Measurements from ENCODE around the gene B3GAT1. TPM values are rescaled to one million over a fixed set of nuclear protein-coding genes. Genes with fewer than 3 reads are reported as not detected.

Gene B3GAT1
- total and polyA plus RNA-seq, 2 experiments from 2014 or later = 4.8 to 28.3 TPM

- TF ChIP-seq ZNF331 (CRISPR knock-in tag; IDR thresholded peaks at IDR 0.05; ENCODE audit: low read depth) (no peak), NANOG (IDR thresholded peaks at IDR 0.05; ENCODE audit: borderline replicate concordance) (no peak), JUNB (IDR thresholded peaks at IDR 0.05; ENCODE audit: unreplicated experiment) (no peak)
Observed at GRCh38 chr11:134342572-134343340, 69.3 kb downstream of the B3GAT1 start (continued).

DNA sequence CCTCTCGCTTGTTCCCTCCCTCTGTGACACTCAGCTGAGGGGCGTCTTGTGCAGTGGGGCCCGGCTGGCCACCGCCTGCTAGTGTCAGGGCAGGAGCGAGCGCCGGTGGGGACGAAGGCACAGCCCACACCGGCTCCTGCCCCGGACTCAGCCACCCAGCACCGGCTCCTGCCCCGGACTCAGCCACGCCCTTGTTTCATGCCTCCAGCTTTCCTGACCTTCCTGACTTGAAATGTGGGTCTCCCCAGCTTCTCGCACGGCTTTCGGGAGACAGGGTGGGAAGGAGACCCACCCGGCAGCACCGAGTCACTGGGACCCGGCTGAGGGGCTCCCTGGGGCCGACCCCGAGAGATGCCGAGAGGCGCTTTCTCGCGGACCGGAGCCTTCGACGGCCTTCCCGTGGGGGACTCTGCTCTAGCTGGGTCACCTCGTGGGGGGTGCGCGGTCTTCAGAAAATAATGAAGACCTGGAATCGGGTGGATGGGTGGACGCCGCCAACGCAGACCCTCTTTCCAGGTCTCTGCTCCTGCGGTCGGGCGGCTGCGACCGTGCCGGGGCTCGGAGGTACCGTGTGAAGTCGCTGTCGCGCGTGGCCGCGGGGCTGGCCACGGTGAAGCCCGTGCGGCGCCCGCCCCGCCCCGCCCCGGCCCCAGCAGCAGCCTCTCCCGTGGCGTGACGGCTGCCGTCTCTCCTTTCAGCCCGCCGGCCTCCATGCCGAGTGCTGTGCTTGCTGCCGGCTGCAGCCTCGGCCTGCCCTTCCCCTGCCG, 70.1 kb downstream of the B3GAT1 start:
- ATAC-seq (peak; percentile 57), DNase-seq (ENCODE audit: low spot score) (no peak)
- H3K36me3 Mint-ChIP-seq (ENCODE audit: low read depth) = no peaks in the 10 kb centered on the region
- no peaks in the 10 kb centered on the region for H3F3A ChIP-seq (replicated peaks; ENCODE audit: low read depth)
- H3K27ac ChIP-seq (ENCODE audit: low read depth) = no peak overlapping the region
- no peaks in the 10 kb centered on the region for H3K4me1 ChIP-seq (ENCODE audit: insufficient read depth)
- no peaks in the 10 kb centered on the region for H3K79me2 ChIP-seq (replicated peaks; ENCODE audit: insufficient read depth)
- H4K20me1 ChIP-seq (replicated peaks; ENCODE audit: insufficient read depth) = no peaks in the 10 kb centered on the region
- H3K4me2 ChIP-seq = no peak overlapping the region
- no peak overlapping the region for H3K4me3 Mint-ChIP-seq
- no peaks in the 10 kb centered on the region for H3K9me3 Mint-ChIP-seq
- H3K4me1 Mint-ChIP-seq = no peaks in the 10 kb centered on the region; the same call in 2 of the 3 replicates
- H3K27ac Mint-ChIP-seq = no peak overlapping the region
- H3K36me3 ChIP-seq (ENCODE audit: insufficient read depth) = no peaks in the 10 kb centered on the region
- H3K9me2 ChIP-seq (ENCODE audit: insufficient read depth) = no peaks in the 10 kb centered on the region
- H3K27me3 ChIP-seq (ENCODE audit: insufficient read depth) = no peaks in the 10 kb centered on the region
- H3K4me3 ChIP-seq = no peak overlapping the region
- peaks cover 5% of the 10 kb centered on the region for H3K27me3 Mint-ChIP-seq (ENCODE audit: insufficient read depth, low read depth, poor library complexity)
- no peak overlapping the region for H2AFZ ChIP-seq
- TF ChIP-seq EZH2 (IDR thresholded peaks at IDR 0.05; ENCODE audit: low read depth, unreplicated experiment) (no peak), JUNB (IDR thresholded peaks at IDR 0.05; ENCODE audit: unreplicated experiment) (no peak), ZNF462 (CRISPR knock-in tag; IDR thresholded peaks at IDR 0.05) (no peak), EZH2phosphoT487 (IDR thresholded peaks at IDR 0.05; ENCODE audit: unreplicated experiment) (no peak), STAT1 (IDR thresholded peaks at IDR 0.05; ENCODE audit: unreplicated experiment) (no peak), ETS1 (IDR thresholded peaks at IDR 0.05) (no peak), CREB1 (CRISPR knock-in tag; IDR thresholded peaks at IDR 0.05; ENCODE audit: low read depth) (no peak)
- TF ChIP-seq, protein P1, sequence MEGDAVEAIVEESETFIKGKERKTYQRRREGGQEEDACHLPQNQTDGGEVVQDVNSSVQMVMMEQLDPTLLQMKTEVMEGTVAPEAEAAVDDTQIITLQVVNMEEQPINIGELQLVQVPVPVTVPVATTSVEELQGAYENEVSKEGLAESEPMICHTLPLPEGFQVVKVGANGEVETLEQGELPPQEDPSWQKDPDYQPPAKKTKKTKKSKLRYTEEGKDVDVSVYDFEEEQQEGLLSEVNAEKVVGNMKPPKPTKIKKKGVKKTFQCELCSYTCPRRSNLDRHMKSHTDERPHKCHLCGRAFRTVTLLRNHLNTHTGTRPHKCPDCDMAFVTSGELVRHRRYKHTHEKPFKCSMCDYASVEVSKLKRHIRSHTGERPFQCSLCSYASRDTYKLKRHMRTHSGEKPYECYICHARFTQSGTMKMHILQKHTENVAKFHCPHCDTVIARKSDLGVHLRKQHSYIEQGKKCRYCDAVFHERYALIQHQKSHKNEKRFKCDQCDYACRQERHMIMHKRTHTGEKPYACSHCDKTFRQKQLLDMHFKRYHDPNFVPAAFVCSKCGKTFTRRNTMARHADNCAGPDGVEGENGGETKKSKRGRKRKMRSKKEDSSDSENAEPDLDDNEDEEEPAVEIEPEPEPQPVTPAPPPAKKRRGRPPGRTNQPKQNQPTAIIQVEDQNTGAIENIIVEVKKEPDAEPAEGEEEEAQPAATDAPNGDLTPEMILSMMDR (conservative IDR thresholded peaks at IDR 0.05; ENCODE audit: low read depth in 2 of 2) = no peak
